Measurements from ENCODE around the gene ADAMTS17.
A peak's percentile ranks its signal among the peaks of the same experiment; 100 is the strongest.
"Not testable (repeated sequence)": the region's sequence is repeated elsewhere in the genome, so short reads cannot be mapped to it uniquely, and the experiment has no call there.

ADAMTS17 gene

GRCh38 chr15:99926532-99926931, 415.2 kb downstream of the ADAMTS17 start:
- not testable (repeated sequence) for DNase-seq

GRCh38 chr15:99925661-99926461, 415.9 kb downstream of the ADAMTS17 start:
- DNase-seq, result peak; percentile 54

- DNase-seq, result no peak
Observed at GRCh38 chr15:99923711-99924110, 418.1 kb downstream of the ADAMTS17 start.
